WTC11 (cell line): ENCODE measurements around the gene JMY. TPM values are rescaled to one million over a fixed set of nuclear protein-coding genes. Genes with fewer than 3 reads are reported as not detected.

Experiments used
- ATAC-seq: fragments of 200-7000 bp; cut with Tn5 transposase; 2 replicates; pipeline ENCODE4 v1.10.0; 2021; ENCODE audit warnings: mild to moderate bottlenecking, moderate library complexity
- CTCF ChIA-PET: fragments of 300-600 bp; sonication (Branson Sonifier 250); formaldehyde crosslinking; loops from one replicate; lab custom pipeline; 2021; ENCODE audit warnings: antibody characterized with exemption; lab: Charles Lee
- POLR2A ChIA-PET: fragments of 350-600 bp; sonication (Branson Sonifier 250); formaldehyde crosslinking; loops from one replicate; lab custom pipeline; 2021; ENCODE audit warnings: antibody characterized with exemption; lab: Charles Lee
- DNase-seq: peaks from one replicate; pipeline ENCODE4 v3.0.0; 2021; ENCODE audit warnings: low spot score
- H3K27ac Mint-ChIP-seq: 2 replicates; pipeline ENCODE4 v1.8.0; 2021; ENCODE audit warnings: mixed read lengths
- H3K27me3 Mint-ChIP-seq: 2 replicates; pipeline ENCODE4 v1.8.0; 2021; ENCODE audit warnings: low read depth, mild to moderate bottlenecking, moderate library complexity, mixed read lengths
- H3K36me3 Mint-ChIP-seq: 2 replicates; pipeline ENCODE4 v1.8.0; 2021; ENCODE audit warnings: mixed read lengths
- H3K4me1 Mint-ChIP-seq: 2 replicates; pipeline ENCODE4 v1.8.0; 2022; ENCODE audit warnings: mixed read lengths
- H3K4me3 Mint-ChIP-seq: 2 replicates; pipeline ENCODE4 v1.8.0; 2021; ENCODE audit warnings: mild to moderate bottlenecking, moderate library complexity, mixed read lengths
- H3K9me3 Mint-ChIP-seq: 2 replicates; pipeline ENCODE4 v1.8.0; 2021; ENCODE audit warnings: mixed read lengths
- ELF4 ChIP-seq: sonication (generic); formaldehyde crosslinking; IDR thresholded peaks from 2 replicates; pipeline ENCODE4 v1.8.1; 2022; ENCODE audit warnings: low read depth, mild to moderate bottlenecking, moderate library complexity, missing genetic modification reagents
- FOXP1 ChIP-seq: sonication (generic); formaldehyde crosslinking; IDR thresholded peaks from 2 replicates; pipeline ENCODE4 v1.8.0; 2022; ENCODE audit warnings: missing genetic modification reagents, mild to moderate bottlenecking, moderate library complexity, borderline replicate concordance
- MXD4 ChIP-seq: fragments of 250-450 bp; sonication (Bioruptor Pico); IDR thresholded peaks from 2 replicates; pipeline ENCODE4 v1.8.0; 2021; ENCODE audit warnings: mild to moderate bottlenecking, moderate library complexity, borderline replicate concordance
- NFYB ChIP-seq: sonication (generic); formaldehyde crosslinking; conservative IDR thresholded peaks from 2 replicates; pipeline ENCODE4 v1.8.0; 2022; ENCODE audit warnings: low read depth, missing genetic modification reagents
- NR3C1 ChIP-seq: sonication (generic); formaldehyde crosslinking; conservative IDR thresholded peaks from 2 replicates; pipeline ENCODE4 v1.8.1; 2023; ENCODE audit warnings: low read depth, mild to moderate bottlenecking, missing genetic modification reagents
- OVOL2 ChIP-seq: fragments of 250-450 bp; sonication (Bioruptor Pico); IDR thresholded peaks from 2 replicates; pipeline ENCODE4 v1.9.0; 2021; ENCODE audit warnings: mild to moderate bottlenecking, borderline replicate concordance
- SMAD4 ChIP-seq: sonication (generic); formaldehyde crosslinking; IDR thresholded peaks from 2 replicates; pipeline ENCODE4 v1.8.0; 2022; ENCODE audit warnings: mild to moderate bottlenecking, missing genetic modification reagents
- SP1 ChIP-seq: sonication (generic); formaldehyde crosslinking; conservative IDR thresholded peaks from 2 replicates; pipeline ENCODE4 v1.8.1; 2022; ENCODE audit warnings: missing genetic modification reagents
- ZNF396 ChIP-seq: fragments of 250-450 bp; sonication (Bioruptor Pico); IDR thresholded peaks from 2 replicates; pipeline ENCODE4 v1.8.0; 2021; ENCODE audit warnings: mild to moderate bottlenecking, moderate library complexity, borderline replicate concordance
- total RNA-seq: library from RNA; stranded (reverse); gene quantifications from 3 replicates; pipeline ENCODE4 v1.2.3, GENCODE V29; 2021
- TF ChIP-seq, protein P1 (sequence below): fragments of 200-600 bp; IDR thresholded peaks from 2 replicates; pipeline ENCODE4 v1.8.0; 2022; ENCODE audit warnings: antibody characterized with exemption
- TF ChIP-seq, protein P2 (sequence below): sonication (generic); formaldehyde crosslinking; IDR thresholded peaks from 2 replicates; pipeline ENCODE4 v1.8.0; 2022; ENCODE audit warnings: mild to moderate bottlenecking, missing genetic modification reagents
- TF ChIP-seq, protein P3 (sequence below): sonication (generic); formaldehyde crosslinking; IDR thresholded peaks from 2 replicates; pipeline ENCODE4 v1.8.1; 2022; ENCODE audit warnings: missing genetic modification reagents, borderline replicate concordance
- TF ChIP-seq, protein P4 (sequence below): sonication (generic); formaldehyde crosslinking; IDR thresholded peaks from 2 replicates; pipeline ENCODE4 v1.8.1; 2023; ENCODE audit warnings: mild to moderate bottlenecking, moderate library complexity, missing genetic modification reagents
- TF ChIP-seq, protein P5 (sequence below): sonication (generic); formaldehyde crosslinking; IDR thresholded peaks from 2 replicates; pipeline ENCODE4 v1.8.0; 2022; ENCODE audit warnings: missing genetic modification reagents
- TF ChIP-seq, protein P6 (sequence below): sonication (generic); formaldehyde crosslinking; conservative IDR thresholded peaks from 2 replicates; pipeline ENCODE4 v1.8.1; 2023; ENCODE audit warnings: mild to moderate bottlenecking, low read depth, missing genetic modification reagents, moderate library complexity

The JMY gene
- total RNA-seq, 1 experiment from 2014 or later, result 12.4 TPM

DNA sequence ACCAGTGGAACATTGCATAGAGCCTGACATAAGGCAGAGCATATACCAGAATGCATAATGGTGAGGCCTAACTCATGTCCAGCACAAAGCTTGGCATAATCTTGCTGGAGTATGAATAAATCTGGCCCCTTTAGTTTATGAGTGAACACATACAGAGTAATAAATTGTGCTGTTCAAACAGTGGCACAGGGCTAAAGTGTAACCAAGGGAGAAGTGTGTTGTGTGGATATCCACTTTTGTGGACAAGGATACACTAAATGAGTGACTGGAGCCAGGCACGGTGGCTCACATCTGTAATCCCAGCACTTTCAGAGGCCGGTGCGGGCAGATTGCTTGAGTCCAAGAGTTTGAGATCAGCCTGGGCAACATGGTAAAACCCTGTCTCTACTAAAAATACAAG lies 29.4 kb upstream of the JMY start (continued):
- TF ChIP-seq, protein P1, sequence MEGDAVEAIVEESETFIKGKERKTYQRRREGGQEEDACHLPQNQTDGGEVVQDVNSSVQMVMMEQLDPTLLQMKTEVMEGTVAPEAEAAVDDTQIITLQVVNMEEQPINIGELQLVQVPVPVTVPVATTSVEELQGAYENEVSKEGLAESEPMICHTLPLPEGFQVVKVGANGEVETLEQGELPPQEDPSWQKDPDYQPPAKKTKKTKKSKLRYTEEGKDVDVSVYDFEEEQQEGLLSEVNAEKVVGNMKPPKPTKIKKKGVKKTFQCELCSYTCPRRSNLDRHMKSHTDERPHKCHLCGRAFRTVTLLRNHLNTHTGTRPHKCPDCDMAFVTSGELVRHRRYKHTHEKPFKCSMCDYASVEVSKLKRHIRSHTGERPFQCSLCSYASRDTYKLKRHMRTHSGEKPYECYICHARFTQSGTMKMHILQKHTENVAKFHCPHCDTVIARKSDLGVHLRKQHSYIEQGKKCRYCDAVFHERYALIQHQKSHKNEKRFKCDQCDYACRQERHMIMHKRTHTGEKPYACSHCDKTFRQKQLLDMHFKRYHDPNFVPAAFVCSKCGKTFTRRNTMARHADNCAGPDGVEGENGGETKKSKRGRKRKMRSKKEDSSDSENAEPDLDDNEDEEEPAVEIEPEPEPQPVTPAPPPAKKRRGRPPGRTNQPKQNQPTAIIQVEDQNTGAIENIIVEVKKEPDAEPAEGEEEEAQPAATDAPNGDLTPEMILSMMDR, result no peak
- TF ChIP-seq ZNF396 (CRISPR knock-in tag) (no peak), NFYB (no peak), FOXP1 (CRISPR knock-in tag) (no peak), OVOL2 (CRISPR knock-in tag) (no peak), SMAD4 (CRISPR knock-in tag) (no peak)
- TF ChIP-seq, protein P2, sequence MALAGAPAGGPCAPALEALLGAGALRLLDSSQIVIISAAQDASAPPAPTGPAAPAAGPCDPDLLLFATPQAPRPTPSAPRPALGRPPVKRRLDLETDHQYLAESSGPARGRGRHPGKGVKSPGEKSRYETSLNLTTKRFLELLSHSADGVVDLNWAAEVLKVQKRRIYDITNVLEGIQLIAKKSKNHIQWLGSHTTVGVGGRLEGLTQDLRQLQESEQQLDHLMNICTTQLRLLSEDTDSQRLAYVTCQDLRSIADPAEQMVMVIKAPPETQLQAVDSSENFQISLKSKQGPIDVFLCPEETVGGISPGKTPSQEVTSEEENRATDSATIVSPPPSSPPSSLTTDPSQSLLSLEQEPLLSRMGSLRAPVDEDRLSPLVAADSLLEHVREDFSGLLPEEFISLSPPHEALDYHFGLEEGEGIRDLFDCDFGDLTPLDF (CRISPR knock-in tag), result no peak
- TF ChIP-seq, protein P3, sequence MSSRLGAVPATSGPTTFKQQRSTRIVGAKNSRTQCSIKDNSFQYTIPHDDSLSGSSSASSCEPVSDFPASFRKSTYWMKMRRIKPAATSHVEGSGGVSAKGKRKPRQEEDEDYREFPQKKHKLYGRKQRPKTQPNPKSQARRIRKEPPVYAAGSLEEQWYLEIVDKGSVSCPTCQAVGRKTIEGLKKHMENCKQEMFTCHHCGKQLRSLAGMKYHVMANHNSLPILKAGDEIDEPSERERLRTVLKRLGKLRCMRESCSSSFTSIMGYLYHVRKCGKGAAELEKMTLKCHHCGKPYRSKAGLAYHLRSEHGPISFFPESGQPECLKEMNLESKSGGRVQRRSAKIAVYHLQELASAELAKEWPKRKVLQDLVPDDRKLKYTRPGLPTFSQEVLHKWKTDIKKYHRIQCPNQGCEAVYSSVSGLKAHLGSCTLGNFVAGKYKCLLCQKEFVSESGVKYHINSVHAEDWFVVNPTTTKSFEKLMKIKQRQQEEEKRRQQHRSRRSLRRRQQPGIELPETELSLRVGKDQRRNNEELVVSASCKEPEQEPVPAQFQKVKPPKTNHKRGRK (CRISPR knock-in tag), result no peak

DNA sequence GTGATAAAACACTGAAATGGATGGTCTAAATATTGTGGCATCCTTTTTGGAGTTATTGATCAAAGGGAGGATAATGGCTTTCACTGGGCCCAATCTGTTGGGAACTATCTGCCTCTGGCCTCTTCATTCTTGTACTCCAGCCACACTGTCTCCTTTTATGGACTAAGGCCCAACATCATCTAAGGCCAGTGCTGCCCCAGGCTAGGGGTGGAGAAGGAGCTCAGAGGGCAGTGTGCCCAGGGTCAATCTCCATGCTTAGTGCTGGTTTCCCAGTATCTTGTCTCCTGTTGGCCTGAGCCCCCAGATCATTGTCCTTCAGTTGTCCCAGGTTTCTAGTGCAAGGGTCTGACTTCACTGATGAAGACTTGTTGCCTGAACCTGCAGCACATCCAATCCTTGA lies 26.4 kb upstream of the JMY start:
- H3K27ac Mint-ChIP-seq, result no peak overlapping the region
- DNase-seq, result no peak
- ChIA-PET CTCF (no interaction called here), POLR2A (no interaction called here)
- H3K9me3 Mint-ChIP-seq, result no peaks in the 10 kb centered on the region
- TF ChIP-seq MXD4 (CRISPR knock-in tag), result no peak
- no peak for TF ChIP-seq SP1 (CRISPR knock-in tag)
- no peak for TF ChIP-seq NR3C1 (CRISPR knock-in tag)
- TF ChIP-seq ELF4 (CRISPR knock-in tag), result no peak
- TF ChIP-seq, protein P4, sequence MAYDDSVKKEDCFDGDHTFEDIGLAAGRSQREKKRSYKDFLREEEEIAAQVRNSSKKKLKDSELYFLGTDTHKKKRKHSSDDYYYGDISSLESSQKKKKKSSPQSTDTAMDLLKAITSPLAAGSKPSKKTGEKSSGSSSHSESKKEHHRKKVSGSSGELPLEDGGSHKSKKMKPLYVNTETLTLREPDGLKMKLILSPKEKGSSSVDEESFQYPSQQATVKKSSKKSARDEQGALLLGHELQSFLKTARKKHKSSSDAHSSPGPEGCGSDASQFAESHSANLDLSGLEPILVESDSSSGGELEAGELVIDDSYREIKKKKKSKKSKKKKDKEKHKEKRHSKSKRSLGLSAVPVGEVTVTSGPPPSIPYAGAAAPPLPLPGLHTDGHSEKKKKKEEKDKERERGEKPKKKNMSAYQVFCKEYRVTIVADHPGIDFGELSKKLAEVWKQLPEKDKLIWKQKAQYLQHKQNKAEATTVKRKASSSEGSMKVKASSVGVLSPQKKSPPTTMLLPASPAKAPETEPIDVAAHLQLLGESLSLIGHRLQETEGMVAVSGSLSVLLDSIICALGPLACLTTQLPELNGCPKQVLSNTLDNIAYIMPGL (CRISPR knock-in tag), result no peak
- TF ChIP-seq, protein P5, sequence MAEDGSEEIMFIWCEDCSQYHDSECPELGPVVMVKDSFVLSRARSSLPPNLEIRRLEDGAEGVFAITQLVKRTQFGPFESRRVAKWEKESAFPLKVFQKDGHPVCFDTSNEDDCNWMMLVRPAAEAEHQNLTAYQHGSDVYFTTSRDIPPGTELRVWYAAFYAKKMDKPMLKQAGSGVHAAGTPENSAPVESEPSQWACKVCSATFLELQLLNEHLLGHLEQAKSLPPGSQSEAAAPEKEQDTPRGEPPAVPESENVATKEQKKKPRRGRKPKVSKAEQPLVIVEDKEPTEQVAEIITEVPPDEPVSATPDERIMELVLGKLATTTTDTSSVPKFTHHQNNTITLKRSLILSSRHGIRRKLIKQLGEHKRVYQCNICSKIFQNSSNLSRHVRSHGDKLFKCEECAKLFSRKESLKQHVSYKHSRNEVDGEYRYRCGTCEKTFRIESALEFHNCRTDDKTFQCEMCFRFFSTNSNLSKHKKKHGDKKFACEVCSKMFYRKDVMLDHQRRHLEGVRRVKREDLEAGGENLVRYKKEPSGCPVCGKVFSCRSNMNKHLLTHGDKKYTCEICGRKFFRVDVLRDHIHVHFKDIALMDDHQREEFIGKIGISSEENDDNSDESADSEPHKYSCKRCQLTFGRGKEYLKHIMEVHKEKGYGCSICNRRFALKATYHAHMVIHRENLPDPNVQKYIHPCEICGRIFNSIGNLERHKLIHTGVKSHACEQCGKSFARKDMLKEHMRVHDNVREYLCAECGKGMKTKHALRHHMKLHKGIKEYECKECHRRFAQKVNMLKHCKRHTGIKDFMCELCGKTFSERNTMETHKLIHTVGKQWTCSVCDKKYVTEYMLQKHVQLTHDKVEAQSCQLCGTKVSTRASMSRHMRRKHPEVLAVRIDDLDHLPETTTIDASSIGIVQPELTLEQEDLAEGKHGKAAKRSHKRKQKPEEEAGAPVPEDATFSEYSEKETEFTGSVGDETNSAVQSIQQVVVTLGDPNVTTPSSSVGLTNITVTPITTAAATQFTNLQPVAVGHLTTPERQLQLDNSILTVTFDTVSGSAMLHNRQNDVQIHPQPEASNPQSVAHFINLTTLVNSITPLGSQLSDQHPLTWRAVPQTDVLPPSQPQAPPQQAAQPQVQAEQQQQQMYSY (CRISPR knock-in tag), result no peak
- TF ChIP-seq, protein P6, sequence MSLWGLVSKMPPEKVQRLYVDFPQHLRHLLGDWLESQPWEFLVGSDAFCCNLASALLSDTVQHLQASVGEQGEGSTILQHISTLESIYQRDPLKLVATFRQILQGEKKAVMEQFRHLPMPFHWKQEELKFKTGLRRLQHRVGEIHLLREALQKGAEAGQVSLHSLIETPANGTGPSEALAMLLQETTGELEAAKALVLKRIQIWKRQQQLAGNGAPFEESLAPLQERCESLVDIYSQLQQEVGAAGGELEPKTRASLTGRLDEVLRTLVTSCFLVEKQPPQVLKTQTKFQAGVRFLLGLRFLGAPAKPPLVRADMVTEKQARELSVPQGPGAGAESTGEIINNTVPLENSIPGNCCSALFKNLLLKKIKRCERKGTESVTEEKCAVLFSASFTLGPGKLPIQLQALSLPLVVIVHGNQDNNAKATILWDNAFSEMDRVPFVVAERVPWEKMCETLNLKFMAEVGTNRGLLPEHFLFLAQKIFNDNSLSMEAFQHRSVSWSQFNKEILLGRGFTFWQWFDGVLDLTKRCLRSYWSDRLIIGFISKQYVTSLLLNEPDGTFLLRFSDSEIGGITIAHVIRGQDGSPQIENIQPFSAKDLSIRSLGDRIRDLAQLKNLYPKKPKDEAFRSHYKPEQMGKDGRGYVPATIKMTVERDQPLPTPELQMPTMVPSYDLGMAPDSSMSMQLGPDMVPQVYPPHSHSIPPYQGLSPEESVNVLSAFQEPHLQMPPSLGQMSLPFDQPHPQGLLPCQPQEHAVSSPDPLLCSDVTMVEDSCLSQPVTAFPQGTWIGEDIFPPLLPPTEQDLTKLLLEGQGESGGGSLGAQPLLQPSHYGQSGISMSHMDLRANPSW (CRISPR knock-in tag), result no peak
- no peaks in the 10 kb centered on the region for H3K36me3 Mint-ChIP-seq
- H3K4me1 Mint-ChIP-seq, result no peaks in the 10 kb centered on the region
- no peak overlapping the region for H3K4me3 Mint-ChIP-seq
- no peaks in the 10 kb centered on the region for H3K27me3 Mint-ChIP-seq
- no peak for ATAC-seq
